ENCODE measurements around the gene GAB4.
A peak's percentile ranks its signal among the peaks of the same experiment; 100 is the strongest.

Gene GAB4

DNA sequence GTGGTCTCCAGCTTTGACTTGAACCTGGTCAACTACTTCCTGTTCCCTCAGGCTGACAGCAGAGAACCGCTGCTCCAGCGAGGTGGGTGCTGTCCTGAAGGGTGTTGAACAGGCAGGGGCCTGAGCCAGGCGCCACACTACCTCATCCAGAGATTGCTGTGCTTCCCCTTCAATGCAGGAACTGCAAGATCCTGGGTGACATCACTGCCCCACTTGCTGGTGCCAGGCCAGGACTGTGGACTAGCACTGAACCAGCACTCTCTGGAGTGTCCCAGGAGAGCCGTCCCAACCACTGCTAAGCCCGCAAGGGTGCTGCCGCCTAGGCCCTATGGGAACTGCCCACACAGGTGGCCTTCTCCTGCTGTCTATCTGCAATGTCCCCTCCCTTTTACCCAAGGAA is 51.7 kb downstream of the GAB4 start:
- H3K4me3 ChIP-seq (ENCODE audit: low read length, poor library complexity, severe bottlenecking): peak overlapping the region; percentile 22
- peaks cover 55% of the 10 kb centered on the region for H3K4me1 ChIP-seq (ENCODE audit: insufficient read depth, low read length, poor library complexity, severe bottlenecking)
- no peaks in the 10 kb centered on the region for H3F3A ChIP-seq (ENCODE audit: low read depth)
- no peaks in the 10 kb centered on the region for H3K27me3 ChIP-seq (ENCODE audit: insufficient read depth, low read length, poor library complexity, severe bottlenecking)
- peak overlapping the region; percentile 35 for H2AFZ ChIP-seq (ENCODE audit: low read length)
- no peaks in the 10 kb centered on the region for H4K20me1 ChIP-seq (ENCODE audit: insufficient read depth, low read length, poor library complexity, severe bottlenecking)
- TF ChIP-seq EZH2phosphoT487 (IDR thresholded peaks at IDR 0.05; ENCODE audit: borderline replicate concordance): no peak
- TF ChIP-seq, protein P1, sequence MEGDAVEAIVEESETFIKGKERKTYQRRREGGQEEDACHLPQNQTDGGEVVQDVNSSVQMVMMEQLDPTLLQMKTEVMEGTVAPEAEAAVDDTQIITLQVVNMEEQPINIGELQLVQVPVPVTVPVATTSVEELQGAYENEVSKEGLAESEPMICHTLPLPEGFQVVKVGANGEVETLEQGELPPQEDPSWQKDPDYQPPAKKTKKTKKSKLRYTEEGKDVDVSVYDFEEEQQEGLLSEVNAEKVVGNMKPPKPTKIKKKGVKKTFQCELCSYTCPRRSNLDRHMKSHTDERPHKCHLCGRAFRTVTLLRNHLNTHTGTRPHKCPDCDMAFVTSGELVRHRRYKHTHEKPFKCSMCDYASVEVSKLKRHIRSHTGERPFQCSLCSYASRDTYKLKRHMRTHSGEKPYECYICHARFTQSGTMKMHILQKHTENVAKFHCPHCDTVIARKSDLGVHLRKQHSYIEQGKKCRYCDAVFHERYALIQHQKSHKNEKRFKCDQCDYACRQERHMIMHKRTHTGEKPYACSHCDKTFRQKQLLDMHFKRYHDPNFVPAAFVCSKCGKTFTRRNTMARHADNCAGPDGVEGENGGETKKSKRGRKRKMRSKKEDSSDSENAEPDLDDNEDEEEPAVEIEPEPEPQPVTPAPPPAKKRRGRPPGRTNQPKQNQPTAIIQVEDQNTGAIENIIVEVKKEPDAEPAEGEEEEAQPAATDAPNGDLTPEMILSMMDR (conservative IDR thresholded peaks at IDR 0.05; ENCODE audit: low read length): no peak
- H3K9me3 ChIP-seq (ENCODE audit: insufficient read depth, low read depth, low read length): no peaks in the 10 kb centered on the region
- no peaks in the 10 kb centered on the region for H3K79me2 ChIP-seq (ENCODE audit: insufficient read depth, low read length)
- H3K36me3 ChIP-seq (ENCODE audit: insufficient read depth, low read length): no peaks in the 10 kb centered on the region
- H3K4me2 ChIP-seq (ENCODE audit: low read depth, low read length, poor library complexity, severe bottlenecking): peak overlapping the region; percentile 70
- no peaks in the 10 kb centered on the region for H3K9me2 ChIP-seq (replicated peaks; ENCODE audit: low read depth, low read length)
- H3K9ac ChIP-seq (ENCODE audit: low read depth, low read length, poor library complexity, severe bottlenecking): peak overlapping the region; percentile 44

DNA sequence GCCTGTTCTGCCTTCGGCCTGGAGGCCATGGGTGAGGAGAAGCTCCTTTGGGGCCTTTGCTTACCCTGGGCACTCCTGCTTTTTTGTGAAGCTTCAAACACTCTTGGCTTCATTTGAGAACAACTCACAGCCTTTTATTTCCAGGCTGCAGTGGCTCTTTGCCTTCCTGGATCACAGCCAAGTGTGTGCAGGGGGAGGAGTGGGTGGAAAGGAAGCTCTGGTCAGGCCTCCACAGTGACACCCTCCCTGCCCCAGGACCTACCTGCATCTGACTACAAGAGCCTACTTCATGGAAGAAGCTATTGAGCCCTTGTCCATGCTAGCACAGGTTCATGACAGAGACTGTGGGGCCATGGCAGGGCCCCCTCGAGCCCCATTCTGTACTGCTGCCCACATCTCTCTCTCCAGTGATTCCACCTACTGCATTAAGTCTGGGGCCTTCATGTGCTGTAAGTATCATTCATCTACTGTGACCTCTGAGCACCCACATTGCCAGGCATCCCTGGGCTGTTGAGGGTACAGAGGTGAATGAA is 52.3 kb downstream of the GAB4 start:
- H3K9me3 ChIP-seq (ENCODE audit: insufficient read depth, low read depth, low read length): no peaks in the 10 kb centered on the region

DNA sequence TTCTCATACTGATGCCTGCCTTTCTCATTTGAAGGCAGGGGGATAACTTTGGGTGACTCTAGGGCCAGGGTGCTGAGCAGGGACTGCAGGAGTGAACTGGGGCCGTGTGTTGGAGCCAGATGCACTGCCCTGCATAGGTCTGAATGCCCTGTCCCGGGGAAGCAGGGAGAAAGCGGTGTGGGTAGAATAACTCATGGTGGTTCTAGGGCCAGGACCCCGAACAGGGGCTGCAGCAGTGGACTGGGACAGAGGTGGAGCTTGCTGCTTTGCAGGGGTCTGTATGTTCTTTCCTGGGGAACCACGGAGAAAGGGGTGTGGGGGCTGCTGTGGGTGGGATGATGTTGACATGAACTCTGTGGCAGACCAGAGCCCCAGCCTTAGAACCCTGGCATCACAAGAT is 52.9 kb downstream of the GAB4 start:
- Histone ChIP-seq H3K79me2 (ENCODE audit: insufficient read depth, low read length) (no peaks in the 10 kb centered on the region), H3K36me3 (ENCODE audit: insufficient read depth, low read length) (no peaks in the 10 kb centered on the region), H3K27me3 (ENCODE audit: insufficient read depth, low read length, poor library complexity, severe bottlenecking) (no peaks in the 10 kb centered on the region), H3K4me3 (ENCODE audit: low read length, poor library complexity, severe bottlenecking) (peak overlapping the region; percentile 22), H3K9me2 (replicated peaks; ENCODE audit: low read depth, low read length) (no peaks in the 10 kb centered on the region), H4K20me1 (ENCODE audit: insufficient read depth, low read length, poor library complexity, severe bottlenecking) (no peaks in the 10 kb centered on the region), H3K9ac (ENCODE audit: low read depth, low read length, poor library complexity, severe bottlenecking) (peak overlapping the region; percentile 44), H3K9me3 (ENCODE audit: insufficient read depth, low read depth, low read length) (no peaks in the 10 kb centered on the region), H3K4me1 (ENCODE audit: insufficient read depth, low read length, poor library complexity, severe bottlenecking) (peaks cover 57% of the 10 kb centered on the region), H3F3A (ENCODE audit: low read depth) (no peaks in the 10 kb centered on the region), H3K4me2 (ENCODE audit: low read depth, low read length, poor library complexity, severe bottlenecking) (peak overlapping the region; percentile 70), H2AFZ (ENCODE audit: low read length) (peak overlapping the region; percentile 35)
- TF ChIP-seq EZH2phosphoT487 (IDR thresholded peaks at IDR 0.05; ENCODE audit: borderline replicate concordance): no peak
- TF ChIP-seq, protein P1 (conservative IDR thresholded peaks at IDR 0.05; ENCODE audit: low read length): no peak

More for the DNA sequence above, 52.3 kb downstream of the GAB4 start:
- no peak for TF ChIP-seq EZH2phosphoT487 (IDR thresholded peaks at IDR 0.05; ENCODE audit: borderline replicate concordance)
- TF ChIP-seq, protein P1 (conservative IDR thresholded peaks at IDR 0.05; ENCODE audit: low read length): no peak
- Histone ChIP-seq H3K4me3 (ENCODE audit: low read length, poor library complexity, severe bottlenecking) (peak overlapping the region; percentile 22), H3F3A (ENCODE audit: low read depth) (no peaks in the 10 kb centered on the region), H3K36me3 (ENCODE audit: insufficient read depth, low read length) (no peaks in the 10 kb centered on the region), H3K9ac (ENCODE audit: low read depth, low read length, poor library complexity, severe bottlenecking) (peak overlapping the region; percentile 44), H3K27me3 (ENCODE audit: insufficient read depth, low read length, poor library complexity, severe bottlenecking) (no peaks in the 10 kb centered on the region), H3K4me1 (ENCODE audit: insufficient read depth, low read length, poor library complexity, severe bottlenecking) (peaks cover 55% of the 10 kb centered on the region), H3K79me2 (ENCODE audit: insufficient read depth, low read length) (no peaks in the 10 kb centered on the region), H3K4me2 (ENCODE audit: low read depth, low read length, poor library complexity, severe bottlenecking) (peak overlapping the region; percentile 70), H4K20me1 (ENCODE audit: insufficient read depth, low read length, poor library complexity, severe bottlenecking) (no peaks in the 10 kb centered on the region), H2AFZ (ENCODE audit: low read length) (peak overlapping the region; percentile 35), H3K9me2 (replicated peaks; ENCODE audit: low read depth, low read length) (no peaks in the 10 kb centered on the region)
